ENCODE measurements around the gene CRISPLD2. TPM values are rescaled to one million over a fixed set of nuclear protein-coding genes. Genes with fewer than 3 reads are reported as not detected.

CRISPLD2 gene
- total RNA-seq, 2 experiments from 2014 or later: 0.47 to 0.99 TPM

DNA sequence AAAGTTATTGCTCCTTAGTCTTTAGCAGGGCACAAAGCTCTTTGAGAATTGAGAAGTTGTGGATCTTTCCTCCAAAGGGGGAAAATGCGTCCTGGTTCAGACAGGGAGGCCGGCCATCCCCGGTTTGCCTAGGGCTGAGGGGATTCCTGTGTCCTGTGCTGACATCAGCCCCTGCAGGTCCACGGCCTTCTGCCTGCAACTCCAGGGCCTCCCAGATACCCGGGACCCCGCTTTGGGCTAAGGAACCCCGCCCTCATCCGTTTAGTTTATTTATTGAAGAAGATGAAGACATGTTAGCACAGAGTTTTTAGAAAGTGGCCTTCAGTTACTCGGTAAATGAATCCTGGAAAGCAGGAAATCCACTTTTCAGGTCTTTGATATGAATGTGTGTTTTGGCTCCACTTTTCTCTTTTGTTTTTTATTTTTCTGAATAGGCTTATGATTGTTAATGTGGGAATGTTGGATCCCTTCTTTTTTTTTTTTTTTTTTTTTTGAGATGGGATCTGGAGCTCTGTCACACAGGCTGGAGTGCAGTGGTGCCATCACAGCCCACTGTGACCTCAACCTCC lies 65.6 kb downstream of the CRISPLD2 start:
- Histone ChIP-seq H3K4me1 (ENCODE audit: insufficient read depth, low read length, poor library complexity, severe bottlenecking) (peaks cover 34% of the 10 kb centered on the region), H3K4me3 (ENCODE audit: low read depth, low read length, poor library complexity, severe bottlenecking) (no peak overlapping the region), H3K27ac (ENCODE audit: low read depth, low read length, poor library complexity, severe bottlenecking) (no peak overlapping the region), H3K9me2 (ENCODE audit: insufficient read depth, low read length) (no peaks in the 10 kb centered on the region), H2AFZ (ENCODE audit: low read length) (no peak overlapping the region), H3K79me2 (ENCODE audit: insufficient read depth, low read depth, low read length) (no peaks in the 10 kb centered on the region), H3K4me2 (ENCODE audit: low read length) (no peak overlapping the region), H3K9me3 (ENCODE audit: low read length) (no peaks in the 10 kb centered on the region), H3K36me3 (ENCODE audit: insufficient read depth, low read length) (no peaks in the 10 kb centered on the region), H4K20me1 (ENCODE audit: insufficient read depth, low read length) (no peaks in the 10 kb centered on the region)
- TF ChIP-seq EZH2phosphoT487 (IDR thresholded peaks at IDR 0.05; ENCODE audit: borderline replicate concordance, low read depth, low read length) (no peak), CTCF (conservative IDR thresholded peaks at IDR 0.05; ENCODE audit: low read length) (no peak)
- ChIA-PET CTCF (ENCODE audit: unreplicated experiment) (no interaction called here), POLR2A (interaction anchor here (0.6 to 1.3 kb wide), 4 partner anchors 10 to 210 kb away, joined by 3 to 10 read pairs (median 4); no protein-coding TSS in a partner anchor)
- intact Hi-C loops (cut with micrococcal nuclease; ENCODE audit: unreplicated experiment): no loop called here
- BruUV-seq (replicated peaks): no TSS peak
- DNase-seq (ENCODE audit: low spot score): no peak

GRCh38 chr16:84886497-84887090 lies 66.8 kb downstream of the CRISPLD2 start:
- intact Hi-C loops (cut with micrococcal nuclease; ENCODE audit: unreplicated experiment): no loop called here
- Histone ChIP-seq H2AFZ (ENCODE audit: low read length) (no peak overlapping the region), H3K9me2 (ENCODE audit: insufficient read depth, low read length) (no peaks in the 10 kb centered on the region), H3K27ac (ENCODE audit: low read depth, low read length, poor library complexity, severe bottlenecking) (no peak overlapping the region), H3K9me3 (ENCODE audit: low read length) (no peaks in the 10 kb centered on the region), H3K79me2 (ENCODE audit: insufficient read depth, low read depth, low read length) (no peaks in the 10 kb centered on the region), H4K20me1 (ENCODE audit: insufficient read depth, low read length) (no peaks in the 10 kb centered on the region), H3K4me1 (ENCODE audit: insufficient read depth, low read length, poor library complexity, severe bottlenecking) (peaks cover 34% of the 10 kb centered on the region), H3K4me3 (ENCODE audit: low read depth, low read length, poor library complexity, severe bottlenecking) (no peak overlapping the region), H3K4me2 (ENCODE audit: low read length) (peak overlapping the region; percentile 20; the same call in 1 of the 2 replicates), H3K36me3 (ENCODE audit: insufficient read depth, low read length) (no peaks in the 10 kb centered on the region)
- no TSS peak for BruUV-seq (replicated peaks)
- no peak for TF ChIP-seq CTCF (conservative IDR thresholded peaks at IDR 0.05; ENCODE audit: low read length)
- TF ChIP-seq EZH2phosphoT487 (IDR thresholded peaks at IDR 0.05; ENCODE audit: borderline replicate concordance, low read depth, low read length): no peak
- ChIA-PET POLR2A (interaction anchor here (0.6 to 3.0 kb wide), 5 partner anchors 10 to 468 kb away, joined by 3 to 19 read pairs (median 3); no protein-coding TSS in a partner anchor), CTCF (ENCODE audit: unreplicated experiment) (interaction anchor here (0.5 kb wide), 1 partner anchor 10 kb away, joined by 3 read pairs; no protein-coding TSS in a partner anchor)
- DNase-seq (ENCODE audit: low spot score): no peak

- no peak overlapping the region for H3K4me2 ChIP-seq (ENCODE audit: low read length)
- no peak overlapping the region for H3K4me3 ChIP-seq (ENCODE audit: low read depth, low read length, poor library complexity, severe bottlenecking)
- no peaks in the 10 kb centered on the region for H3K9me3 ChIP-seq (ENCODE audit: low read length)
- TF ChIP-seq CTCF (conservative IDR thresholded peaks at IDR 0.05; ENCODE audit: low read length) (no peak), EZH2phosphoT487 (IDR thresholded peaks at IDR 0.05; ENCODE audit: borderline replicate concordance, low read depth, low read length) (no peak)
- no TSS peak for BruUV-seq (replicated peaks)
- no peaks in the 10 kb centered on the region for H4K20me1 ChIP-seq (ENCODE audit: insufficient read depth, low read length)
- ChIA-PET CTCF (ENCODE audit: unreplicated experiment) (interaction anchor here (0.5 kb wide), 1 partner anchor 10 kb away, joined by 3 read pairs; no protein-coding TSS in a partner anchor), POLR2A (interaction anchor here (1.2 to 3.0 kb wide), 3 partner anchors 9 to 13 kb away, joined by 3 to 19 read pairs (median 5); no protein-coding TSS in a partner anchor)
- no peak for DNase-seq (ENCODE audit: low spot score)
- no peaks in the 10 kb centered on the region for H3K79me2 ChIP-seq (ENCODE audit: insufficient read depth, low read depth, low read length)
- H2AFZ ChIP-seq (ENCODE audit: low read length): no peak overlapping the region
- no peak overlapping the region for H3K27ac ChIP-seq (ENCODE audit: low read depth, low read length, poor library complexity, severe bottlenecking)
- peaks cover 34% of the 10 kb centered on the region for H3K4me1 ChIP-seq (ENCODE audit: insufficient read depth, low read length, poor library complexity, severe bottlenecking)
- no peaks in the 10 kb centered on the region for H3K36me3 ChIP-seq (ENCODE audit: insufficient read depth, low read length)
- intact Hi-C loops (cut with micrococcal nuclease; ENCODE audit: unreplicated experiment): no loop called here
- H3K9me2 ChIP-seq (ENCODE audit: insufficient read depth, low read length): no peaks in the 10 kb centered on the region
Observed at GRCh38 chr16:84887207-84887606, 67.4 kb downstream of the CRISPLD2 start.

Data from OCI-LY7 (cell line).